H1 (cell line): ENCODE data around the gene LIPI. TPM values are rescaled to one million over a fixed set of nuclear protein-coding genes. Genes with fewer than 3 reads are reported as not detected.

Source experiments
- CHD7 ChIP-seq: fragments of 300-600 bp; sonication (generic); IDR thresholded peaks from 2 replicates; pipeline ENCODE4 v1.7.1; 2012; ENCODE audit warnings: low read length, moderate library complexity, mild to moderate bottlenecking, inconsistent platforms; ENCODE audit not compliant: insufficient replicate concordance
- polyA plus RNA-seq, 7 experiments: library from polyadenylated mRNA; depleted of rRNA in 3 of 7; stranded (reverse) in 5 of 7; unstranded in 2 of 7; fragments of >200 nt in 5 of 7; fragments of 200-250 nt in 2 of 7; gene quantifications; 1 replicate in 5 of 7; 2 replicates in 1 of 7; 4 replicates in 1 of 7; pipeline versions ENCODE4 v1.2.1 to v1.2.3, GENCODE V29; 2011 to 2013; ENCODE audit warnings: missing spikeins in 2 of 7, mixed read lengths in 2 of 7
- total RNA-seq: library from RNA; stranded (reverse); fragmentation: NEBNext Ultra II Directional; extraction: Animal tissue kit (Norgen Biotek cat#: 25700); gene quantifications from 2 replicates; pipeline ENCODE4 v1.2.1, GENCODE V29; 2021

The LIPI gene
- total and polyA plus RNA-seq, 2 of the 8 experiments (the other 6 are each of a cell fraction or from before 2014, with no cell fraction given): not detected

GRCh38 chr21:14121719-14122118 is 89.0 kb downstream of the LIPI start (continued):
- TF ChIP-seq CHD7: no peak
